MM.1S (cell line): ENCODE data around the gene SETD1A.

Experiments
- DNase-seq: peaks from one replicate; pipeline ENCODE4 v3.0.0-alpha.2; 2015
- H2AFZ ChIP-seq: fragments of 300-600 bp; sonication (generic); 2 replicates; pipeline ENCODE4 v1.6.0; 2016; ENCODE audit warnings: antibody characterized with exemption, low read length
- H3F3A ChIP-seq: fragments of 300-600 bp; sonication (generic); 2 replicates; pipeline ENCODE4 v1.6.1; 2016; ENCODE audit warnings: mild to moderate bottlenecking, antibody characterized with exemption, low read length, moderate library complexity, mixed read lengths; ENCODE audit not compliant: insufficient read depth
- H3K27ac ChIP-seq: fragments of 300-600 bp; sonication (generic); 2 replicates; pipeline ENCODE4 v1.5.1; 2016; ENCODE audit warnings: mild to moderate bottlenecking, low read length
- H3K27me3 ChIP-seq: fragments of 300-600 bp; sonication (generic); replicated peaks from 2 replicates; pipeline ENCODE4 v1.6.0; 2016; ENCODE audit warnings: low read length; ENCODE audit not compliant: insufficient read depth
- H3K36me3 ChIP-seq: fragments of 300-600 bp; sonication (generic); replicated peaks from 2 replicates; pipeline ENCODE4 v1.6.1; 2016; ENCODE audit warnings: mild to moderate bottlenecking, low read length, mixed read lengths; ENCODE audit not compliant: insufficient read depth
- H3K4me1 ChIP-seq: fragments of 300-600 bp; sonication (generic); 2 replicates; pipeline ENCODE4 v1.6.1; 2016; ENCODE audit warnings: low read length, mixed read lengths
- H3K4me2 ChIP-seq: fragments of 300-600 bp; sonication (generic); 2 replicates; pipeline ENCODE4 v1.6.0; 2016; ENCODE audit warnings: low read depth, low read length
- H3K4me3 ChIP-seq: fragments of 300-600 bp; sonication (generic); 2 replicates; pipeline ENCODE4 v1.5.1; 2016; ENCODE audit warnings: low read length, mixed read lengths
- H3K79me2 ChIP-seq: fragments of 300-600 bp; sonication (generic); 2 replicates; pipeline ENCODE4 v1.6.1; 2016; ENCODE audit warnings: mixed run types, low read length, mixed read lengths
- H3K9ac ChIP-seq: fragments of 300-600 bp; sonication (generic); 2 replicates; pipeline ENCODE4 v1.6.1; 2016; ENCODE audit warnings: low read length, mixed read lengths
- H3K9me2 ChIP-seq: fragments of 300-600 bp; sonication (generic); replicated peaks from 2 replicates; pipeline ENCODE4 v1.6.1; 2016; ENCODE audit warnings: mild to moderate bottlenecking, low read length, mixed read lengths; ENCODE audit not compliant: insufficient read depth
- H3K9me3 ChIP-seq: fragments of 300-600 bp; sonication (generic); replicated peaks from 2 replicates; pipeline ENCODE4 v1.6.1; 2016; ENCODE audit warnings: mild to moderate bottlenecking, low read length, mixed read lengths; ENCODE audit not compliant: insufficient read depth
- H4K20me1 ChIP-seq: fragments of 300-600 bp; sonication (generic); 2 replicates; pipeline ENCODE4 v1.6.1; 2016; ENCODE audit warnings: mild to moderate bottlenecking, low read length, moderate library complexity, mixed read lengths; ENCODE audit not compliant: insufficient read depth
- CTCF ChIP-seq: fragments of 300-600 bp; sonication (generic); IDR thresholded peaks from 2 replicates; pipeline ENCODE4 v1.5.1; 2016; ENCODE audit warnings: antibody characterized with exemption, low read length, mixed read lengths
- EZH2 ChIP-seq: fragments of 300-600 bp; sonication (generic); optimal IDR thresholded peaks from 2 replicates; pipeline ENCODE3; 2017; ENCODE audit warnings: low read depth, mild to moderate bottlenecking, antibody characterized with exemption, low read length, mixed read lengths
- EZH2phosphoT487 ChIP-seq: fragments of 300-600 bp; sonication (generic); IDR thresholded peaks from 2 replicates; pipeline ENCODE4 v1.6.1; 2018; ENCODE audit warnings: antibody characterized with exemption, low read length

SETD1A gene

DNA sequence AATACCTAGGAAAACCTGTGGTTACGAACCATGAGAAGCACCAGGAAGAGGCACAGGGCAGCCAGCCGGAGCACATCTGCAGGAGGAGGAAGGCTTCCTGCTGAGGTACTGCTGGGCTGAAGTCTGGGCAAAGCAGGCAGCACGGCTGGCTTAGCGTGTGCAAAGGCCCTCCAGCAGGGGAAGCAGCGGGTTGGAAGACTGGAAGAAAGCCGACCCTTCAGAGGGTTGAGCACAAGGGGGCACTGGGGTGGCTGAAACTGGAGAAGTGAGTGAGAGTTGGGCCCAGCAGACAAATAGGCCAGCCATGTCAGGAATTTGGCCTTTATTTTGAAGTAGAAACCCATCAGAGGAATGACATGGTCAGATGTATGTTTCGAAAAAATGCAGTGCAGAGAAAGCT is 15.3 kb downstream of the SETD1A start:
- no peaks in the 10 kb centered on the region for H3K27me3 ChIP-seq
- no peak overlapping the region for H3K4me2 ChIP-seq
- H3K9ac ChIP-seq: no peak overlapping the region
- no peak overlapping the region for H2AFZ ChIP-seq
- H3K4me1 ChIP-seq: no peaks in the 10 kb centered on the region
- no peaks in the 10 kb centered on the region for H3K36me3 ChIP-seq
- no peak overlapping the region for H3K27ac ChIP-seq
- no peaks in the 10 kb centered on the region for H3K79me2 ChIP-seq
- no peak for DNase-seq
- H4K20me1 ChIP-seq: no peaks in the 10 kb centered on the region
- no peaks in the 10 kb centered on the region for H3K9me3 ChIP-seq
- H3K4me3 ChIP-seq: no peak overlapping the region
- H3K9me2 ChIP-seq: no peaks in the 10 kb centered on the region
- no peaks in the 10 kb centered on the region for H3F3A ChIP-seq
- no peak for TF ChIP-seq EZH2
- TF ChIP-seq EZH2phosphoT487: no peak
- no peak for TF ChIP-seq CTCF

DNA sequence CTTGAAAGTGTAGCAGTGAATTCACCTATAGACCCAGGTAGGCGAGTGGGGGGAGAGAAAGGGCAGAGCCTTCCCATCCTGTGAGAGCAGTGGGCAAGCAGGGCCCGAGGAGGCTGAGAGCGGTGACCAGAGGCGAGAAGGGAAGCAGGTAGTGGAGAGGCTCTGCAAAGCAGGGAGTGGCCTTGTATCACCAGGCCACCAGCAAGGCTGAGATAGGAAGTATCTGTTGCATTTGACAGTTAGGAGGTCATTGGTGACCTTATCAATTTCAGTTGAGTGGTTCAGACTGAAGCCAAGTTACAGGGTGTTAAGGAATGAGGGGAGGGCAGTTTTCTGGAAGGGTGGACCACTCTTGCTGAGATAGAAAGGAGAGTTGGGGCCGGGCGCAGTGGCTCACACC is 16.8 kb downstream of the SETD1A start:
- H3K36me3 ChIP-seq: no peaks in the 10 kb centered on the region
- no peaks in the 10 kb centered on the region for H4K20me1 ChIP-seq
- no peak overlapping the region for H3K4me2 ChIP-seq
- H3F3A ChIP-seq: no peaks in the 10 kb centered on the region
- H3K4me3 ChIP-seq: no peak overlapping the region
- TF ChIP-seq EZH2phosphoT487: no peak
- TF ChIP-seq EZH2: no peak
- H2AFZ ChIP-seq: no peak overlapping the region
- H3K9me3 ChIP-seq: no peaks in the 10 kb centered on the region
- no peaks in the 10 kb centered on the region for H3K9me2 ChIP-seq
- no peaks in the 10 kb centered on the region for H3K27me3 ChIP-seq
- no peak for DNase-seq
- no peaks in the 10 kb centered on the region for H3K79me2 ChIP-seq
- H3K27ac ChIP-seq: no peak overlapping the region
- H3K9ac ChIP-seq: no peak overlapping the region
- H3K4me1 ChIP-seq: no peaks in the 10 kb centered on the region

DNA sequence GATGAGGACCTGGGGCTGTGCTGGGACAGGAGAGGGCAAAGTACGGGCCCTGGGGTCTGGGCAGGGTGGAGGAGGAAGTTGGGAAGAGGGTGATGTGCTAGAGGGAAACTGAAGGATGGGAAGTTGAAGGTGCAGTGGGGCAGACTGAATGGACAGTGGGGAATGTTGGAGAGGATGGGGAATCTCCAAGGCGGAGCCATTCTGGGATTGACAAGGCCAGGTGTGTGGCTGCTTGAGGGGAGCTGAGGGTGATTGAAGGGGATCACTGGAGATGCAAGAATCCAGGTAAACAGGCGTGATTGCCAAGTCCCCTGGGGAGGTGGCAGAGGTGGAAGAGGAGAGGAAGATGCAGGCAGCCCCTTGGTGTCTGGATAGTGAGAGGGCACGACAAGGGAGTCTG is 18.9 kb downstream of the SETD1A start:
- Histone ChIP-seq H4K20me1 (no peaks in the 10 kb centered on the region), H3K36me3 (no peaks in the 10 kb centered on the region)
- TF ChIP-seq EZH2: no peak
- no peak for TF ChIP-seq CTCF
- TF ChIP-seq EZH2phosphoT487: no peak

GRCh38 chr16:30977502-30977901 is 19.9 kb downstream of the SETD1A start:
- no peak overlapping the region for H3K4me2 ChIP-seq
- H2AFZ ChIP-seq: no peak overlapping the region
- H3K4me3 ChIP-seq: no peak overlapping the region
- H3K79me2 ChIP-seq: no peaks in the 10 kb centered on the region
- no peaks in the 10 kb centered on the region for H3K9me3 ChIP-seq
- no peak overlapping the region for H3K9ac ChIP-seq
- no peaks in the 10 kb centered on the region for H3K36me3 ChIP-seq
- H3K4me1 ChIP-seq: no peaks in the 10 kb centered on the region
- no peak overlapping the region for H3K27ac ChIP-seq
- H3K27me3 ChIP-seq: no peaks in the 10 kb centered on the region
- no peaks in the 10 kb centered on the region for H3F3A ChIP-seq
- no peaks in the 10 kb centered on the region for H4K20me1 ChIP-seq
- TF ChIP-seq CTCF (peak; percentile 26), EZH2 (no peak)
- H3K9me2 ChIP-seq: no peaks in the 10 kb centered on the region
- DNase-seq: no peak

More for the DNA sequence above, 18.9 kb downstream of the SETD1A start:
- Histone ChIP-seq H3K27me3 (no peaks in the 10 kb centered on the region), H3K4me1 (no peaks in the 10 kb centered on the region), H3K79me2 (no peaks in the 10 kb centered on the region), H3K4me3 (no peak overlapping the region), H3F3A (no peaks in the 10 kb centered on the region), H3K9ac (no peak overlapping the region), H2AFZ (no peak overlapping the region), H3K4me2 (no peak overlapping the region), H3K9me3 (no peaks in the 10 kb centered on the region), H3K27ac (no peak overlapping the region), H3K9me2 (no peaks in the 10 kb centered on the region)
- DNase-seq: no peak
